GM23248 (cell line): ENCODE measurements around the gene GIN1. TPM values are rescaled to one million over a fixed set of nuclear protein-coding genes. Genes with fewer than 3 reads are reported as not detected.

Experiments used
- DNase-seq: peaks from one replicate; pipeline ENCODE4 v3.0.0-alpha.2; 2015
- H2AFZ ChIP-seq: fragments of 200-600 bp; sonication (generic); 2 replicates; pipeline ENCODE4 v1.6.1; 2016; ENCODE audit warnings: antibody characterized with exemption
- H3F3A ChIP-seq: fragments of 200-600 bp; sonication (generic); 2 replicates; pipeline ENCODE4 v1.6.1; 2016; ENCODE audit warnings: mild to moderate bottlenecking, antibody characterized with exemption, mixed run types; ENCODE audit not compliant: insufficient read depth
- H3K27ac ChIP-seq: fragments of 200-600 bp; sonication (generic); 2 replicates; pipeline ENCODE4 v1.5.1; 2016; ENCODE audit warnings: mild to moderate bottlenecking
- H3K27me3 ChIP-seq: fragments of 200-600 bp; sonication (generic); replicated peaks from 2 replicates; pipeline ENCODE4 v1.6.1; 2016; ENCODE audit warnings: mild to moderate bottlenecking; ENCODE audit not compliant: insufficient read depth
- H3K36me3 ChIP-seq: fragments of 200-600 bp; sonication (generic); 2 replicates; pipeline ENCODE4 v1.6.1; 2016; ENCODE audit warnings: low read depth, mild to moderate bottlenecking
- H3K4me1 ChIP-seq: fragments of 200-600 bp; sonication (generic); 2 replicates; pipeline ENCODE4 v1.6.1; 2016; ENCODE audit warnings: mild to moderate bottlenecking; ENCODE audit not compliant: insufficient read depth
- H3K4me2 ChIP-seq: fragments of 200-600 bp; sonication (generic); one replicate; pipeline ENCODE4 v1.6.1; 2016; ENCODE audit warnings: mild to moderate bottlenecking; ENCODE audit not compliant: unreplicated experiment
- H3K4me3 ChIP-seq: fragments of 200-600 bp; sonication (generic); 2 replicates; pipeline ENCODE4 v1.5.1; 2016; ENCODE audit warnings: mild to moderate bottlenecking
- H3K79me2 ChIP-seq: fragments of 200-600 bp; sonication (generic); 2 replicates; pipeline ENCODE4 v1.6.1; 2016; ENCODE audit warnings: mild to moderate bottlenecking; ENCODE audit not compliant: insufficient read depth
- H3K9ac ChIP-seq: fragments of 200-600 bp; sonication (generic); 2 replicates; pipeline ENCODE4 v1.6.1; 2016; ENCODE audit warnings: mild to moderate bottlenecking
- H3K9me2 ChIP-seq: fragments of 200-600 bp; sonication (generic); 2 replicates; pipeline ENCODE4 v1.6.1; 2016; ENCODE audit warnings: mixed run types, mild to moderate bottlenecking, moderate library complexity; ENCODE audit not compliant: insufficient read depth
- H3K9me3 ChIP-seq: fragments of 200-600 bp; sonication (generic); one replicate; pipeline ENCODE4 v1.6.1; 2017; ENCODE audit warnings: low read depth
- H4K20me1 ChIP-seq: fragments of 200-600 bp; sonication (generic); 2 replicates; pipeline ENCODE4 v1.6.0; 2016; ENCODE audit not compliant: insufficient read depth
- EZH2 ChIP-seq: fragments of 200-600 bp; sonication (generic); IDR thresholded peaks from 2 replicates; pipeline ENCODE4 v1.6.1; 2018; ENCODE audit warnings: antibody characterized with exemption, mild to moderate bottlenecking; ENCODE audit not compliant: insufficient read depth, poor library complexity, severe bottlenecking
- EZH2phosphoT487 ChIP-seq: fragments of 200-600 bp; sonication (generic); IDR thresholded peaks from 2 replicates; pipeline ENCODE4 v1.6.1; 2018; ENCODE audit warnings: antibody characterized with exemption, moderate library complexity, mild to moderate bottlenecking, low read depth; ENCODE audit not compliant: insufficient read depth
- WGBS, 2 experiments: methylation state at CpG; one replicate each; pipeline ENCODE4 v1.1.6; 2015 to 2017; ENCODE audit warnings: low lambda C conversion rate in 2 of 2, low coverage in 1 of 2; ENCODE audit errors: missing lambda C conversion rate in 2 of 2; 5-methylcytosine and 5-hydroxymethylcytosine counted together
- in situ Hi-C: fragments of 300-500 bp; cut with MboI; formaldehyde crosslinking; loops from 2 replicates; pipeline ENCODE4 v1.15.0; 2020
- polyA plus RNA-seq: library from polyadenylated mRNA; unstranded; fragments of >200 nt; fragmentation: Nextera tagmentation; extraction: Ambion mirVana; gene quantifications from 2 replicates; pipeline ENCODE4 v1.2.1, GENCODE V29; 2016
- total RNA-seq: library from RNA; depleted of rRNA; stranded (reverse); fragments of >200 nt; shearing (Covaris generic); gene quantifications from 2 replicates; pipeline ENCODE4 v1.2.3, GENCODE V29; 2014

Gene GIN1
- total and polyA plus RNA-seq, 2 experiments from 2014 or later = 2.1 to 5.8 TPM

- Histone ChIP-seq H4K20me1 (no peaks in the 10 kb centered on the region), H2AFZ (no peak overlapping the region), H3K9me2 (no peaks in the 10 kb centered on the region), H3K4me2 (peak overlapping the region; percentile 99), H3F3A (peaks cover 16% of the 10 kb centered on the region), H3K9ac (no peak overlapping the region), H3K36me3 (no peaks in the 10 kb centered on the region), H3K9me3 (no peaks in the 10 kb centered on the region), H3K79me2 (peaks cover 88% of the 10 kb centered on the region), H3K27ac (no peak overlapping the region), H3K4me1 (peaks cover 29% of the 10 kb centered on the region), H3K27me3 (no peaks in the 10 kb centered on the region), H3K4me3 (peak overlapping the region; percentile 92; the same call in 1 of the 2 replicates)
- DNase-seq = no peak
- in situ Hi-C loops = no loop called here
- 80 to 82% methylated on average over 3 of the region's 3 CpGs for WGBS, 2 experiments
- TF ChIP-seq EZH2phosphoT487 (no peak), EZH2 (no peak)
Observed at GRCh38 chr5:103122242-103122641, 2.3 kb upstream of the GIN1 start.

DNA sequence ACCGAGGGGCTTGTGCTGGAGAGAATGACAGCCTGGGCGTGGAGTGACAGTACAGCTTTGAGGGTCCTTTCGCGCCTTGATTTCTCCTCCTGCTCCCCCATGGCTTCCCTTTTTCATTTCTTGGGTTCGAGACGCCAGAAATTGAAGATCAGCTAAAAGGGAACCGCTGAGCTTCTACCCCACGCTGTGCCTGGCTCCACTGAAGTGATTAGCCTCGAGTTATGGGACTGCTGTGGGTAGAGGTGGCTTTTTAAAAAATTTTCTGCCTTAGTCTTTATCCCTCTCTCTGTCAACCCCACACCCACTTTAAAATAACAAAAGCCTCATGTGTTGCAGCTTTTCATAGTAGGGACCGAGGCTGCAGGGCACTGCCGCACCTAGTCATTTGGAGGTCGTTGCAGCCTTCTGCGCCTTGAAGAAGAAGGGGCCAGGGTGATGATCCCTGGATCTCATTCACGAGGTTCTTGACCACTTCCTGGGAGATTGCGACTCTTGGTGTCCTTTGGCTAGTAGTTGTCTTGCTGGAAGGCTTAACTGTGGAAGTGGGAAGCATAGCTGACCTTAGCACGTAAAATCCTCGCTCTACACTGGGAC lies 766 bp upstream of the GIN1 start:
- peak overlapping the region; percentile 92 for H3K4me3 ChIP-seq
- peak overlapping the region; percentile 99 for H3K9ac ChIP-seq
- WGBS, 2 experiments = 7% methylated on average over 17 of the region's 17 CpGs
- no peak for TF ChIP-seq EZH2
- no peak for TF ChIP-seq EZH2phosphoT487
- H3K4me2 ChIP-seq = peak overlapping the region; percentile 99
- H3K9me2 ChIP-seq = no peaks in the 10 kb centered on the region
- H3K27ac ChIP-seq = peak overlapping the region; percentile 99
- H3K27me3 ChIP-seq = no peaks in the 10 kb centered on the region
- DNase-seq = peak; percentile 44
- no peaks in the 10 kb centered on the region for H3K36me3 ChIP-seq
- in situ Hi-C loops = no loop called here
- H3K9me3 ChIP-seq = no peaks in the 10 kb centered on the region
- peak overlapping the region; percentile 94 for H2AFZ ChIP-seq
- H3F3A ChIP-seq = peaks cover 16% of the 10 kb centered on the region
- H3K79me2 ChIP-seq = peaks cover 88% of the 10 kb centered on the region
- no peaks in the 10 kb centered on the region for H4K20me1 ChIP-seq
- peaks cover 29% of the 10 kb centered on the region for H3K4me1 ChIP-seq

- Histone ChIP-seq H3K9me3 (no peaks in the 10 kb centered on the region), H3K4me1 (peaks cover 29% of the 10 kb centered on the region), H3K9ac (peak overlapping the region; percentile 99), H3F3A (peaks cover 16% of the 10 kb centered on the region), H3K4me2 (peak overlapping the region; percentile 97), H2AFZ (peak overlapping the region; percentile 94), H3K79me2 (peaks cover 88% of the 10 kb centered on the region), H3K36me3 (no peaks in the 10 kb centered on the region), H3K27ac (peak overlapping the region; percentile 99), H3K27me3 (no peaks in the 10 kb centered on the region), H3K9me2 (no peaks in the 10 kb centered on the region), H4K20me1 (no peaks in the 10 kb centered on the region), H3K4me3 (peak overlapping the region; percentile 92)
- no peak for TF ChIP-seq EZH2
- TF ChIP-seq EZH2phosphoT487 = no peak
- WGBS, 2 experiments = 1% methylated on average over 15 of the region's 15 CpGs
- in situ Hi-C loops = no loop called here
- DNase-seq = peak; percentile 45
Observed at GRCh38 chr5:103119070-103119764, 721 bp downstream of the GIN1 start.

DNA sequence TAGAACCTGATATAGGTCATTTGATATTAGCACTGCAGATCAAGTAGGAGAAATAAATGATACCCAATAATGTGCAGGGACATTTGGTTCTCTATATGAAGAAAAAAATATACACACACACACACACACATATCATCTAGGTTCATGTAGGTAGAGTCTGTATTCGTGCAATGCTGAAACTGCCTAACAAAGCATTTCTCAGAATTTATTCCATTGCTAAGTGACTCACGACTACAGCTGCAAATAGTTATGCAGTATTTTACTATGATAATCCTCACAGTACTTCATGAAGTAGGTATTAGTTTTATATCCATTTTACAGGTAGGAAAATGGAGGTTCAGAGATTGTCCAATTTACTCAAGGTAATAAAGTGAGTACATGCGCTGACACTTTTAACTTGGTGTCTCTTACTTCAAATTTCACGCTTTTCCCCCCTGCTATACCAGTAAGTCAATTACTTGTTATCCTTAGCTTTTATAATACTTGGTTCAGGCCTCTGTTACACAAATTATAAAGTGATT lies 2.4 kb downstream of the GIN1 start:
- H3K4me3 ChIP-seq = peak overlapping the region; percentile 92; the same call in 1 of the 2 replicates
- H3K27me3 ChIP-seq = no peaks in the 10 kb centered on the region
- H3K4me1 ChIP-seq = peaks cover 29% of the 10 kb centered on the region
- in situ Hi-C loops = no loop called here
- H3K4me2 ChIP-seq = peak overlapping the region; percentile 97
- H3K36me3 ChIP-seq = no peaks in the 10 kb centered on the region
- TF ChIP-seq EZH2phosphoT487 = no peak
- no peak for TF ChIP-seq EZH2
- H3K9ac ChIP-seq = peak overlapping the region; percentile 99; the same call in 1 of the 2 replicates
- peaks cover 16% of the 10 kb centered on the region for H3F3A ChIP-seq
- H2AFZ ChIP-seq = peak overlapping the region; percentile 94
- H4K20me1 ChIP-seq = no peaks in the 10 kb centered on the region
- peaks cover 88% of the 10 kb centered on the region for H3K79me2 ChIP-seq
- H3K9me3 ChIP-seq = no peaks in the 10 kb centered on the region
- no peak overlapping the region for H3K27ac ChIP-seq
- H3K9me2 ChIP-seq = peaks cover 2% of the 10 kb centered on the region; the same call in 1 of the 2 replicates
- 86 to 88% methylated on average over 4 of the region's 4 CpGs for WGBS, 2 experiments
- DNase-seq = peak; percentile 51
